WERI-Rb-1 (cell line): ENCODE measurements around the gene LSG1.

Source experiments
- DNase-seq: peaks from one replicate; pipeline ENCODE4 v3.0.0-alpha.2; 2020
- H3K27ac ChIP-seq: fragments of 250-450 bp; sonication (Bioruptor Pico); 2 replicates; pipeline ENCODE4 v1.5.1; 2020; ENCODE audit warnings: mild to moderate bottlenecking, moderate library complexity
- H3K27me3 ChIP-seq: fragments of 250-450 bp; sonication (Bioruptor Pico); 2 replicates; pipeline ENCODE4 v1.5.1; 2021; ENCODE audit warnings: mild to moderate bottlenecking, low read depth, moderate library complexity; ENCODE audit not compliant: insufficient read depth, severe bottlenecking
- H3K36me3 ChIP-seq: fragments of 250-450 bp; sonication (Bioruptor Pico); 2 replicates; pipeline ENCODE4 v1.5.1; 2020; ENCODE audit warnings: mild to moderate bottlenecking, moderate library complexity
- H3K4me3 ChIP-seq: 2 replicates; pipeline ENCODE4 v1.5.1; 2011; ENCODE audit warnings: low read depth, mild to moderate bottlenecking, control low read depth, low read length
- H3K9me3 ChIP-seq: fragments of 250-450 bp; sonication (Bioruptor Pico); 2 replicates; pipeline ENCODE4 v1.5.1; 2021; ENCODE audit warnings: mild to moderate bottlenecking, moderate library complexity; ENCODE audit not compliant: severe bottlenecking
- CTCF ChIP-seq: IDR thresholded peaks from 2 replicates; pipeline ENCODE4 v1.5.1; 2011; ENCODE audit warnings: low read depth, mild to moderate bottlenecking, control low read depth, inconsistent platforms, low read length

The LSG1 gene

GRCh38 chr3:194714137-194714455, 42.1 kb upstream of the LSG1 start:
- Histone ChIP-seq H3K36me3 (no peaks in the 10 kb centered on the region), H3K27ac (no peak overlapping the region), H3K9me3 (no peaks in the 10 kb centered on the region), H3K27me3 (no peaks in the 10 kb centered on the region), H3K4me3 (no peak overlapping the region)
- no peak for DNase-seq
- TF ChIP-seq CTCF: no peak

GRCh38 chr3:194713299-194714136, 41.5 kb upstream of the LSG1 start:
- no peak overlapping the region for H3K27ac ChIP-seq
- no peaks in the 10 kb centered on the region for H3K36me3 ChIP-seq
- H3K4me3 ChIP-seq: no peak overlapping the region
- TF ChIP-seq CTCF: no peak
- no peaks in the 10 kb centered on the region for H3K27me3 ChIP-seq
- H3K9me3 ChIP-seq: no peaks in the 10 kb centered on the region
- no peak for DNase-seq

DNA sequence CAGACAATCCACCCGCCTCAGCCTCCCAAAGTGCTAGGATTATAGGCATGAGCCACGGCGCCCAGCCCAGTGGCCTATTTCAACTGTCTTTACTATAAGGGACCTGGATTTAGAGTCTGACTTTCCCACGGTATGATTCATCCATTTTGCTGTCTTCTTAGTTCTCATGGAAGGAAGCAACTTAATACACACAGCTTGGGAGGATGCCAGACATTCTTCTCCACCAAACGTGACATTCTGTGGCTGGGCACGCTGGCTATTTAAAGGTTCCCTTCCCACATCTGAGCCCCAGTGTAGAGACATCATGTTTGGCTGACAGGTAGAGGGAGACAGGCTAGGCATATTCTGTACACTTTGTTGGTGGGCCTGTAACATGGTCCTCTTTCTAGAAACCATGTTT, 39.9 kb upstream of the LSG1 start:
- H3K27me3 ChIP-seq: no peaks in the 10 kb centered on the region
- no peak overlapping the region for H3K27ac ChIP-seq
- H3K9me3 ChIP-seq: no peaks in the 10 kb centered on the region
- H3K4me3 ChIP-seq: no peak overlapping the region
- H3K36me3 ChIP-seq: no peaks in the 10 kb centered on the region
- TF ChIP-seq CTCF: no peak
- no peak for DNase-seq

GRCh38 chr3:194711286-194711685, 39.3 kb upstream of the LSG1 start:
- Histone ChIP-seq H3K4me3 (no peak overlapping the region), H3K27me3 (no peaks in the 10 kb centered on the region), H3K27ac (no peak overlapping the region), H3K9me3 (no peaks in the 10 kb centered on the region), H3K36me3 (no peaks in the 10 kb centered on the region)
- no peak for TF ChIP-seq CTCF
- DNase-seq: no peak

GRCh38 chr3:194707147-194707540, 35.2 kb upstream of the LSG1 start:
- no peak overlapping the region for H3K27ac ChIP-seq
- no peak overlapping the region for H3K4me3 ChIP-seq
- no peaks in the 10 kb centered on the region for H3K9me3 ChIP-seq
- no peak for DNase-seq
- no peak for TF ChIP-seq CTCF
- H3K36me3 ChIP-seq: no peaks in the 10 kb centered on the region
- H3K27me3 ChIP-seq: no peaks in the 10 kb centered on the region

GRCh38 chr3:194705761-194706160, 33.8 kb upstream of the LSG1 start:
- no peaks in the 10 kb centered on the region for H3K27me3 ChIP-seq
- no peak overlapping the region; the same call in 1 of the 2 replicates for H3K27ac ChIP-seq
- TF ChIP-seq CTCF: no peak
- DNase-seq: no peak
- no peaks in the 10 kb centered on the region for H3K36me3 ChIP-seq
- H3K9me3 ChIP-seq: no peaks in the 10 kb centered on the region
- H3K4me3 ChIP-seq: no peak overlapping the region
